ENCODE measurements around the gene CDRT4.
"Not testable (repeated sequence)": the region's sequence is repeated elsewhere in the genome, so short reads cannot be mapped to it uniquely, and the experiment has no call there.

The CDRT4 gene

DNA sequence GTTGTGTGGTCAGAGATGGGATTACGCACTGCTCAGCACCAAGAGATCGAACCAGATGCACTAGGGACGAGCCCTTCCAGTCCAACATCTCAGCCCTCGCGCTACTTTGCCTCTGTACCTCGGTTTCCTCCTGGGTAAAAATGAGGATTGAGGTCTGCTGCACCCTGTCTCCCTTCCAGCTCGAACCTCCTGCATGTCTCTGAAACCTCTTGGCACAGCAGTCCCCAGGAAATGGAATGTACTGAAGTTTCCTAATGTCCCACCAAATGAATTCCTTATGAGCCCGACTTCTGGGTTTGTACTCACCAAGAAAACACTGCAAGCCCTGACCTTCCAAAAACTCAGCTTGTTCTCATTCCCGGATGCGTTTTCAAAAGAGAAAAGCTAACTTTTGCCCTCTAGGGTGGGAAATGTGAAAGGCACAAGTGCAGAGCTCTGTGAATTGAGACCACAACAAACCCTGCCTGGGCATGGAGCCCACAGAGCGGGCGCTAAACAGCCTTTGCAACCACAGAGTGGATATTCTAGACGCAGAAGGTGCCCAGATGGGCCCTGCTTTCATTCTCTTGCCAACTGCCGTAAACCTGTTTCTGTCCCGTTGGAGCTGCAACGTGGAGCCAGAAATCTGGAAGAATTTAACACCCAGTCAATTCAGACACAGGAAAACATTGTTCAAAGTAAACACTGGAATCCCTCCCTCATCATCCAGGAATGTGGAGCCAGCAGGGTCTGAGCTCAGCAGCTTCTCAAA is 10.3 kb downstream of the CDRT4 start:
- DNase-seq, result no peak

DNA sequence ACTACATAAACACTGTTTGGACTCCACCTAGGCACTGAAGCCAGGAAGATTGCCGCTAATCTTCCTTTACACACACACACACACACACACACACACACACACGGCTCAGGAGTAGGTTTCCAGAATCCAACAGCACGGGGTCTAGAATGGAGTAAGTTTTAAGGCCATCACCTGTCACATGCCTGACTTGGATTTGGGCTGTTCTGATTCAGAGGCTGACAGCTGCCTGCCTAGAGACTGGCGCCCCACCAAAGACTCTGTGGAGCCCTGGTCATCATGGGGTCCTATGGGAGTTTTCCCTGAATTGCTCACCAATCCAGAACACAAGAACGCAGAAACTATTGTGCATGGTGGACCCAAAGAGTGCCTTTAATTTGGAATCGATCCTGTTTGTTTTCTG is 10.9 kb downstream of the CDRT4 start:
- DNase-seq, result no peak

DNA sequence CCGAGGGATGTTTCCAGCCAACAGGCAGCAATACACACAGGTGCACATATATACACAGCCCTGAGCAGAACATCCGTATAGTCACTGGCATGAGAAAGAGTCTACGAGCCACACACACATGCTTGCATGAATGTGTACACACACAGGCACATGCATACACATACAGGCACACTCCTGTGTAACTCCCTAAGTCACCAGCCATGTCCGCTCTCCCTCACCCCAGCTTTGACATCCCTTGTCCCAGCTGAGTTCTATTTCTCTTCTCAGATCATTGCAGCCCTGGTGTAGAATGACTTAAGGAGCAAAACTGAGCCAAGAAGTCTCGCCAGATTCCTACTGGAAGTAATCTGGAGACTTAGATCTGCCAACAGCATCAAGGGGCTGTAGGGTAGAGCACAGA is 13.1 kb downstream of the CDRT4 start:
- DNase-seq, result no peak

- no peak for DNase-seq
These were observed 13.6 kb downstream of the CDRT4 start for GRCh38 chr17:15453782-15454181.

DNA sequence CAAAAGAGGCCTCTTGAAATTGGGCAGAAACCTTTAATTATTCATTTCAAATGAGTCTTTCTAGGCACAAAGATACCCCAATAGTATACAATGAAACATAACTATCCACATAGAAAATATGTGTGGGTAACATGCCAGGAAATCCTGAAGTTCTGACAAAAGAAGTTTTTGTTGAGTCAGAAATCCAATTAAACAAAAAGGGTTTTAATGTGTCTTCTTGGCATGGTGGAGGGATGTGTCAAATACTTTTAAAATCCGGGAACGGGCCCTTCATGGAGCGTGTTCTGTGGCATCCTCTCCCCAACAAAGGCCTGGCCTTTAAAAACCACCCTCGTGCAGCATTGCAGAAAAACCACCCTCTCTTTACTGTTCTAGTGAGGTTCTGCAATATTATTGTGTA is 14.2 kb downstream of the CDRT4 start:
- DNase-seq, result no peak

DNA sequence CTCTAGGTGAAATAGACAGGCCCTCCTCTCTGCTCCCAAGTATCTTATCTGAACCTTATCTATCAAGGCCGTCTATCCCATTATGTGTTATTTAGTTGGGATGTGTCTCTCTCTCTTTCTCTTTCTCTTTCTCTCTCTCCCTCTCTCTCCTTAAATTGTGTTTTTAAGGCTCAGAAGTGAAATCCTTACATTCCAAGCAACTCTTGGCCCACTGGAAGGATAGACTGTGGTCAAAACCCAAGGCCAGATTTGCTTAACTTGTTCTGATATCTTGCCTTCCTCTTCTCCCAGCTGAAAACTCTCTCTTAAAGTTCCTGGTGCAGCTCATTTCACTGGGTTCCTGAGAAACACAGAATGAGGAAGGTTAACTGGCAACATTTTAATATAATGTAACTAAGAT is 14.7 kb downstream of the CDRT4 start:
- DNase-seq, result no peak

GRCh38 chr17:15451680-15452079 is 15.7 kb downstream of the CDRT4 start:
- no peak for DNase-seq

DNA sequence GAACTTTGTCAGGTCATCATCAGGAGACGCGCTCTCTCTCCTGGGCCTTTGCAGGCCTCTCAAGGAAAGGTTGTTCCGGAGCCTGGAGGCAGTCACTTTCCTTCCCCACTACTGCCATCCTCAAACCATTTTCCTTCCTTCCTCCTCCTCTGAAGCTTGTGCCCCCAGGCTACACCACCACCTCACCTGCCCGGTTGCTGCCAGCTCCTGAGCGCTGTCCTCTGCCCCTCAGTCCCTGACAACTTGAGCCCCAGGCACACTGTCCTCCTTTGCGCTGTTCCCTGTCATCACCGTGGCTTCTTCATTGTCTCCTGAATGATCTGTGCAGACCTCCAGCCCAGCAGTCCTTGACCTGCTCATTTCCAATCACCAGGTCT is 18.9 kb downstream of the CDRT4 start:
- no peak for DNase-seq

DNA sequence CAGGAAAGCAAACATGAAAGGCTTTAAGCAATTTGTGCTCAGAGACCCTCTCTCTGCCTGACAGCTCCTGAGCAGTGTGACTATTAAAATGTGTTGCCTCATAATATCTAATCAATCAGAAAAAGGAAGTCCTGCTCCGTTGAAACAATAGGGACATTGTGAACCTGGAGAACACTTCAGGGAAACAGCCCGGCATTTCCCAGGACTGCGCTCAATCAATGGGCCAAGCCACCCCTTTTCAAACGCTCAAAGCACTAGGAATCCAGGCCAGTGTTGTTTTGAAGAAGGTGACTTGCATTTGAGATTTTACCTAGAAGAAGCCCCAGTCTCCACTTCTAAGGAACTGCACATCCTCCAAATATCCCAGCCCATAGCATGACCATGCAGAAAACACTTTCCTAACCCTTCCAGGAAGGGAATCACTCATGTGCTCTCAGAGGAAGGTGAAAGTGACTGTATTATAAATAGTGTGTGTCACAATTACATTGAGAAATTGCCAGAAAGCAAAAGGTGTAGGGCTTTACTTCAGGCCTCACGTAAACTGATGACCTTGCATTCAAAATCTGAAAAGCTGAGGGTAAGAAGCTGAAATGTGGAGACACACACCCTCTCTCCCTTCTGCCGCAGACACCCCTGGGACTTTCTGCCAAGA is 19.4 kb downstream of the CDRT4 start:
- DNase-seq, result no peak

DNA sequence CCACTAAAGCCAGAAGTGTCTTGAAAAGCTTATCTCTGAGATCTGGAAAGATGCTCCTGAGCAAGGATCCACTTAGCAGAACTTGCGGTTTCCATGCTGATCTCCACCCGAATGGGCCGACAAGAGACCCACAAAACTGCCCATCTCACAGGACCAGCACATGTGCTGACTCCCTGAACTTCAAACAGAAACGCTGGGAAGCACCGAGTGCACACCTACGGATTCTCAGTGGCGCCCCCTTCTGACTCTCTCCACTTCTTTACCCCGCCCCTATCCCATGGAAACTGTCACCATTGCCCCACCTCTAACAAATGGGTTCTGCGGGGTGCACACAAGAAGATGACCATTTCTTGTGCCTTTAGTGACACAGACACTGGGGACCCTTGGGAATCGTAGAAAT is 21.4 kb downstream of the CDRT4 start:
- DNase-seq, result no peak

- no peak for DNase-seq
These were observed 22.6 kb downstream of the CDRT4 start for GRCh38 chr17:15444805-15445204.

DNA sequence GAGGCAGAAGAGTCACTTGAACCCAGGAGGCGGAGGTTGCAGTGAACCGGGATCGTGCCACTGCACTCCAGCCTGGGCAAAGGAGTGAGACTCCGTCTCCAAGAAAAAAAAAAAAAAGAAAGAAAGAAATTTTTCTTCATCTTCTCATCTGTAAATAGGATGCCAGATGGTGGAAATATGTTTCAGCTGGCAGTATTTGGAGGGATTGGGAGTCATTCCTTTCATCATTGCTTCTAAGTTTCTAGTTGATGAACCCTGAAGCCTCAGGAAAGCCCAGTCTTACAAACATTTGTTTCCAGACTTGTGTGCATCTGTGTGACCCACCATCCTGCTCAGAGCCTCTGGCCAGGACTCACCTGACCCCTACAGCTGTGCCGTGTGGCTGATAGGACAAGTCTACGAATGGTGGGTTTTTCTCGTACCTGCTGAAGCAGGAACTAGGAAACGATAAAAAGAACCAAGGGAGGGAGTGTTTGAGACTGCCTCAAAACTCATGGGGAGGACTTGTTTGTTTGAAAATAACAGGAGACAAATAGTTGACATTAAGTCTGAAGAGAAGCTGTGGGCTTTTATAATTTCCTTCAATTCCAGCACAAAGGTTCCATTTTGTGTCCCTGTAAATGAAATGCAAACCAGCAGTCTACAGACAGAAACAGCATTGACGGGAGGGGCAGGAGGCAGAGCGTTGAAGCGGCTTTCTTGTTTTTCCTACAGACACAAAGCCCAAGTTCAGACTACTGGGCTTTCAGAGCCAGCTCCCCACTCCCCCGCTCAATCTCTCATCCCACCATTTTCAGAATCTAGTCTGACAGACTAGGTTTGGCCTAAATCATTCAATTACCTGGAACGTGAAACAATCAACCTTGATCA is 24.9 kb downstream of the CDRT4 start:
- DNase-seq, result no peak

DNA sequence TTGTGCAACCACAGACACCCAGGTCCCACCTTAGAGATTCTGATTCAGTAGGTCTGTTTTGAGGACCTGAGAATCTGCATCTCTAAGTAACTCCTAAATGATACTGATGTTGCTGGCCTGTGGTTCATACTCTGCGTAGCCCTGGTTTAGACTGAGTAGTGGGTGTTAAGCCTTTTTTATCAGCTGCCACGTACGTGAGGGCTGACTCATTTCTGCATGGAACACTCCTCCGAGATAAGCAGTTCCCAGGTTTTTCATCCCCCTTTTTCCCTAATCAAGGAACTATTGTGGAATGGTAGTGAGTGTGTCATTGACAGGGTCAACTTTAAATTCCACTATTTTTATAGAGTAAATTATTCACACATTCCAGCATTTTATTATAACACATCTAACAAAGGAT is 26.1 kb downstream of the CDRT4 start:
- no peak for DNase-seq

DNA sequence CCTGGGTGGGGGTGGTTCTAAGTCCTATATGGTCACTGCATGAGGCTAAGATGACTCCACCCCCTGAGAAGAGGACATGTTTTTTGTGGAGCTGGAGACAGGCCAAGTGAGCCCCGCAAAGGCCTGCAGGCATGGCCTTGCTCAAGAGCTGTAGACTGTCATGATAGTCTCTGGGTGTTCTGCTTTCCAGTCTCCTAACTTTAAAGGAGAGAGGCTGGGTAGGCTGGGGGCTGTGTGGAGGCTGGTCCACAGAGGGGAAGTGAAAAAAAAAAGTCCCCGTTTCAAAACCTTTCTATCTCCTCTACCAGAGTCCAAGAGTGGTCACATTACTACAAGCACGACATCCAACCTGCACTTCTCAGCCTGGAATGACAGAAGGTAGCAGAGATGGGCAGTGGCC is 27.1 kb downstream of the CDRT4 start:
- no peak for DNase-seq

- not testable (repeated sequence) for DNase-seq
These were observed 28.0 kb downstream of the CDRT4 start for GRCh38 chr17:15439205-15439985.

DNA sequence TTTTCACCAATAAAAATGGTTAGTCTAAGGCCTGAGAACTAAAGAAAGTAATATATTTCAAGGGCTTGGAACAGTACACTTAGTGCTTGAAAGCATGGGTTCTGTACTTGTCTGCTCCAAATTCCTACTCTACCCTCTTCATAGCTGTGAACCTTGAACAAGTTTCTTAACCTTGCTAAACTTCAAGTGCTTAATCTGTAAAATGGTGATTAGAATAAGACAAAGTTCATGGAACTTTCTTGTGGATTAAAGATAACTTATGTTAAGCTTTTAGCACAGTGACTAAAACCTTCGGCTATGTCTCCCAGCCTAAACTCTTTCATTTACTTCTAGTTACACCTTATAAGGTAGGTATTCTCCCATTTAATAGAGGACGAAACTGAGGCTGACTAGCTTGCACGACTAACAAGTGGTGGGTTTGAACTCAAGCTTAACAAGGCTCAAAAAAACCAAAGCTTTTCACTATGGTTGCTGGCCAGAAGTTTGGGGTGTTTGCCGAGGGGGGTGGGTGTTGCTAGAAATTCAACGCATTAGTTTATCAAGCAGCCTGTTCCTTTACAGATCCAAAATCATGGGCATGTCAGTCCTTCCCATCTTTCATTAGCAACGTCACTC is 28.8 kb downstream of the CDRT4 start:
- DNase-seq, result no peak

DNA sequence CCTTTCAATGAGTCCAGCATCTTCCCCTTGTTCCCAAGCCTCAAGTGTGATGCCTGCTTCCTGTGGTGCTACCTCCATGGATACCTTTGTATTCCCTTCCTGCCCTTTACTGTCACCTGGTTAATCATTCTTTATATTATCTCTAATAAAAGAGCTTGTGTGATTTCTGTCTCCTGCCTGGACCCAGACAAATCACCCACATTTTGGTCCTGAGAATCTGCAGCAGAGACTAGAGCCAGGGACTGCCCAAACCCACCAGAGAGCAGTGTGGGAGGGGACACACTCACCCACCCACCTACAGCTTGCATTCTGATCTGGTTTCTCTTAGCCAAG is 30.2 kb downstream of the CDRT4 start:
- DNase-seq, result no peak

GRCh38 chr17:15436473-15437302 is 30.7 kb downstream of the CDRT4 start:
- peak; percentile 21 for DNase-seq

GRCh38 chr17:15434956-15435355 is 32.5 kb downstream of the CDRT4 start:
- no peak for DNase-seq

DNA sequence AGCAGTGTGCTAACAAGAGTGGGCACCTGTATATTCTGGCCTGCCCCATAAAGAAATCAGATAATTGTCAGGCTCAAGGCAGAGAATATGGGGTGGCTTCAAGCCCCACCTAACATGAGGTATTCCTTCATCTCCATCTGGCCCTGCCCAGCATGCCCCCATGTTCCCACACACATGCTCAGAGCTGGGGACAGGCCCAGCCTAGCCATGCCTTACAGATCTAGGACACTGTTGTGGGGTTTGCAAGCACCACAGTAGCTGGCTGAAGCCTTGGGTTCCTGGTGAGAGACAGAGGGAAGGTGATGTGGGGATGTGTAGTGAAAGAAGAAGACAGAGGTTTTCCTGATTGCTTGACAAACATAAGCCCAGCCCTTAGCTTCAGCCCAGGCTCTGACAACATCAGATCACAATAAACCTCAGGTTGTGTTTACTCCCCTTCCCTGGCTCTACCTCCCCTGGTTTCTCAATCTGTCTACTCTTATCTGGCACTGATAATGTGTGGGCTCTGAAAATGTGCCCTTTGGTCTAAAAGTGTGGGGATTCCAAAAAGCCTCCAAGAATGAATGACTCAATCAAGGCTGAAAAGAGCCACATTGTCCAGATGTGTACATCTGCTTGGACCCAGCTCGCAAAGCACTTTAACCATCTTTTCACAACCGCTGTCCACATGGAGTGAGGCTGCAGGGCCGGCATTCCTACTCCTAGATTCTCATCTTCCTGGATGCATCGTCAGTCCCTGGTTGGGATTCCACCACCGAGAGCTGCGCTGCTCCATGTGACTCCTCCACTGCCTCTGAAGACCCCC is 34.4 kb downstream of the CDRT4 start:
- no peak for DNase-seq

DNA sequence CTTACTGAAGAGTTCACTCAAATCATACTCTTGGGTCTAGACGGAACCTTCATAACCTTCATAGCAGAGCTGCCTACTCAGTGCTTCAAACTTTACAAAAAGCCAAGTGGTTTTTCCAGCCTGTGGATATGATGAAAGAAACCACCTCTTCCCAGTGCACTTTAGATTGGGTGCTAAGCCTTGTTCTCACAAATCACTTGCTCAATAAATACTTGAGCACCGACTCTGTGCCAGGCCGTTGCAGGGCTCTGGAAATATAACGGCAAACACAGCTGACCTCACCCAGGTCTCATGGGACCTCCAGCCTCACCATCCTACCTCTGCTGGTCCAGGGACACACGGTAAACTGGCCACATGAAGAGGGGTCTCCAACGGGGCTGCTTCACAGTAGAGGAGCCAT is 35.7 kb downstream of the CDRT4 start:
- no peak for DNase-seq
